NCI-H446 (cell line): Measurements from ENCODE around the gene UACA.

Experiments used
- DNase-seq, 2 experiments: peaks; one replicate each; lab custom pipeline; 2025; lab: John Stamatoyannopoulos, UW

The UACA gene

GRCh38 chr15:70708839-70709238, 54.5 kb downstream of the UACA start:
- DNase-seq = no peak

- DNase-seq = no peak
Observed at GRCh38 chr15:70707686-70708300, 55.6 kb downstream of the UACA start.

GRCh38 chr15:70704731-70705130, 58.6 kb downstream of the UACA start:
- no peak for DNase-seq

GRCh38 chr15:70704166-70704565, 59.2 kb downstream of the UACA start:
- DNase-seq = no peak

GRCh38 chr15:70703096-70703878, 60.1 kb downstream of the UACA start:
- DNase-seq = no peak

GRCh38 chr15:70702584-70702983, 60.8 kb downstream of the UACA start:
- DNase-seq = no peak

GRCh38 chr15:70701891-70702568, 61.3 kb downstream of the UACA start:
- DNase-seq = no peak

GRCh38 chr15:70701171-70701570, 62.2 kb downstream of the UACA start:
- DNase-seq = no peak

GRCh38 chr15:70699890-70700289, 63.5 kb downstream of the UACA start:
- no peak for DNase-seq

GRCh38 chr15:70698836-70699390, 64.4 kb downstream of the UACA start:
- no peak for DNase-seq

GRCh38 chr15:70698426-70698825, 64.9 kb downstream of the UACA start:
- DNase-seq = no peak

GRCh38 chr15:70690491-70691276, 72.7 kb downstream of the UACA start:
- DNase-seq = no peak

GRCh38 chr15:70690021-70690420, 73.3 kb downstream of the UACA start:
- DNase-seq = no peak

- DNase-seq = no peak
Observed at GRCh38 chr15:70687482-70687881, 75.9 kb downstream of the UACA start.

GRCh38 chr15:70680817-70681216, 82.5 kb downstream of the UACA start:
- DNase-seq = no peak

GRCh38 chr15:70679919-70680231, 83.5 kb downstream of the UACA start:
- DNase-seq = no peak

- no peak for DNase-seq
Observed at GRCh38 chr15:70672081-70672480, 91.3 kb downstream of the UACA start.

- DNase-seq = no peak
Observed at GRCh38 chr15:70670680-70671079, 92.7 kb downstream of the UACA start.

GRCh38 chr15:70669966-70670658, 93.2 kb downstream of the UACA start:
- DNase-seq = no peak

- no peak for DNase-seq
Observed at GRCh38 chr15:70669006-70669602, 94.3 kb downstream of the UACA start.

GRCh38 chr15:70665599-70665998, 97.8 kb downstream of the UACA start:
- no peak for DNase-seq
